Karpas-422 (cell line): Measurements from ENCODE around the gene SAPCD2. TPM values are rescaled to one million over a fixed set of nuclear protein-coding genes. Genes with fewer than 3 reads are reported as not detected.

Experiments
- DNase-seq: peaks from one replicate; pipeline ENCODE4 v3.0.0-alpha.2; 2015
- H2AFZ ChIP-seq: fragments of 200-600 bp; sonication (generic); 2 replicates; pipeline ENCODE4 v1.6.1; 2014; ENCODE audit warnings: antibody characterized with exemption, low read length, mixed read lengths
- H3K27ac ChIP-seq: fragments of 200-600 bp; sonication (generic); 2 replicates; pipeline ENCODE4 v1.5.1; 2014; ENCODE audit warnings: mild to moderate bottlenecking, low read length, moderate library complexity
- H3K27me3 ChIP-seq: fragments of 200-600 bp; sonication (generic); 2 replicates; pipeline ENCODE4 v1.6.1; 2014; ENCODE audit warnings: low read length, mixed read lengths
- H3K36me3 ChIP-seq: fragments of 200-600 bp; sonication (generic); 2 replicates; pipeline ENCODE4 v1.6.1; 2014; ENCODE audit warnings: low read length, mixed read lengths; ENCODE audit not compliant: insufficient read depth
- H3K4me1 ChIP-seq: fragments of 200-600 bp; sonication (generic); 2 replicates; pipeline ENCODE4 v1.6.1; 2014; ENCODE audit warnings: mild to moderate bottlenecking, low read length, mixed read lengths
- H3K4me2 ChIP-seq: fragments of 200-600 bp; sonication (generic); 2 replicates; pipeline ENCODE4 v1.6.1; 2014; ENCODE audit warnings: low read length, low read depth, mild to moderate bottlenecking; ENCODE audit not compliant: poor library complexity, severe bottlenecking
- H3K4me3 ChIP-seq: fragments of 200-600 bp; sonication (generic); 2 replicates; pipeline ENCODE4 v1.5.1; 2014; ENCODE audit warnings: mild to moderate bottlenecking, antibody characterized with exemption, low read length, mixed read lengths
- H3K79me2 ChIP-seq: fragments of 200-600 bp; sonication (generic); 2 replicates; pipeline ENCODE4 v1.6.1; 2014; ENCODE audit warnings: mild to moderate bottlenecking, low read length, mixed read lengths
- H3K9ac ChIP-seq: fragments of 200-600 bp; sonication (generic); 2 replicates; pipeline ENCODE4 v1.6.0; 2014; ENCODE audit warnings: low read length
- H3K9me2 ChIP-seq: fragments of 200-600 bp; sonication (generic), shearing (Covaris generic); replicated peaks from 2 replicates; pipeline ENCODE4 v1.6.0; 2014; ENCODE audit warnings: mild to moderate bottlenecking, low read length, moderate library complexity; ENCODE audit not compliant: insufficient read depth
- H3K9me3 ChIP-seq: fragments of 300-700, 200-600 bp; sonication (generic); 2 replicates; pipeline ENCODE4 v1.6.1; 2014; ENCODE audit warnings: low read length, mixed read lengths
- H4K20me1 ChIP-seq: fragments of 200-600 bp; sonication (generic); 2 replicates; pipeline ENCODE4 v1.6.1; 2014; ENCODE audit warnings: mild to moderate bottlenecking, antibody characterized with exemption, low read length, low read depth; ENCODE audit not compliant: insufficient read depth
- total RNA-seq: library from RNA; depleted of rRNA; stranded (reverse); fragments of >200 nt; shearing (Covaris generic); gene quantifications from 2 replicates; pipeline ENCODE4 v1.2.3, GENCODE V29; 2014; ENCODE audit warnings: low replicate concordance

SAPCD2 gene
- total RNA-seq, 1 experiment from 2014 or later, result 18.6 TPM

DNA sequence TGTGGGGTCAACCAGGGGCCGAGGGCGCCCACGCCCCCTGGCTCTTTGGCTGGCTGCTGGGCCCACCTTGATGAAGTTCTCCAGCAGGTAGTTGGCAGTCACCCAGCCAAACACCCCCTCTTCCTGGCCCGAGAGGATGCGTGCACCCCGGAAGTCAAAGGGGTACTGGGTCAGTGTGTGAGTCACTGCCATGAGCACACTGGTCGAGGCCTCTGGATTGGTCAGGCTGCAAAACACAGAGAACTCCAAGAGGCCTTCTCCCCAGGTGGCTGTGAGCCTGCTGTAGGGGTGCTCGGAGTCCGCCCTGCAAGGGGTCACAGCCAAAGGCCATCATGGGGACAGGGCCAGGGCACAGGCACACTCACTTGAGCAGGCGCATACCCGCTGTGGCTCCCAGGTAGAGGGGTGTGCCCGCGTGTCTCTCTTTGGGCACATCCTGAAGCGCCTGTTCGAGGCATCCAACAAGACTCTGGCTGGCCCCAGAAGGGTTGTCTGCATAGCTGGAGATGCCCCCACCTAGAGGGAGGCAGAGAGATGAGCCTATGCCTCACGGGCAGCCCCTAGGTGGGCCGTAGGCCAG lies 19.1 kb downstream of the SAPCD2 start:
- no peaks in the 10 kb centered on the region for H3K27me3 ChIP-seq
- no peaks in the 10 kb centered on the region for H3K9me2 ChIP-seq
- no peak overlapping the region for H3K4me2 ChIP-seq
- no peak overlapping the region for H3K4me3 ChIP-seq
- H3K4me1 ChIP-seq, result no peaks in the 10 kb centered on the region
- no peaks in the 10 kb centered on the region for H3K79me2 ChIP-seq
- H3K9me3 ChIP-seq, result no peaks in the 10 kb centered on the region
- no peak overlapping the region for H2AFZ ChIP-seq
- 0 out of 2 replicates have a peak, but pooled peaks cover 3% of the 10 kb centered on the region for H4K20me1 ChIP-seq
- no peak overlapping the region for H3K9ac ChIP-seq
- H3K36me3 ChIP-seq, result no peaks in the 10 kb centered on the region
- no peak for DNase-seq
- no peak overlapping the region for H3K27ac ChIP-seq

DNA sequence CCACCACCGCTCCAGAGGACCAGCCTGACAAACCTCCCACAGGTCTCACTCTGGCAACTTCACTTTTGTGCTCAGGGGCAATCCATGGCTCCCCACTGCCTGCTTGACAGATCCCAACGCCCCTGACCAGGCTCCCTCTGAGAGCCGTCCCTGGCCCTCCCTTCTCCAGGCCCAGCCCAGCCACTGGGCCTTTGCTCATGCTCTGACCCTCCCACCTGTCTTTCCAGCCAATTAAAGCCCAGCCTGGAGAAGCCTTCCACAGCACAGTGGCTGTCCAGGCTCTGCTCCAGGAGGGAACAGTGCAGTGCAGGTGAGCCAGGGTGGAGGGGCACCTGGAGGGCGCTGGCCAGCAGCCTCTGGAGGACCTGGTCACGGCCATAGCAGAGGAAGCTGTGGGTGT lies 19.8 kb downstream of the SAPCD2 start:
- Histone ChIP-seq H3K9ac (no peak overlapping the region), H3K4me1 (no peaks in the 10 kb centered on the region), H3K9me3 (no peaks in the 10 kb centered on the region), H3K4me2 (no peak overlapping the region), H3K79me2 (no peaks in the 10 kb centered on the region), H3K27me3 (no peaks in the 10 kb centered on the region), H3K4me3 (no peak overlapping the region), H3K9me2 (no peaks in the 10 kb centered on the region), H2AFZ (no peak overlapping the region), H4K20me1 (0 out of 2 replicates have a peak, but pooled peaks cover 3% of the 10 kb centered on the region), H3K27ac (no peak overlapping the region), H3K36me3 (no peaks in the 10 kb centered on the region)
- DNase-seq, result no peak

DNA sequence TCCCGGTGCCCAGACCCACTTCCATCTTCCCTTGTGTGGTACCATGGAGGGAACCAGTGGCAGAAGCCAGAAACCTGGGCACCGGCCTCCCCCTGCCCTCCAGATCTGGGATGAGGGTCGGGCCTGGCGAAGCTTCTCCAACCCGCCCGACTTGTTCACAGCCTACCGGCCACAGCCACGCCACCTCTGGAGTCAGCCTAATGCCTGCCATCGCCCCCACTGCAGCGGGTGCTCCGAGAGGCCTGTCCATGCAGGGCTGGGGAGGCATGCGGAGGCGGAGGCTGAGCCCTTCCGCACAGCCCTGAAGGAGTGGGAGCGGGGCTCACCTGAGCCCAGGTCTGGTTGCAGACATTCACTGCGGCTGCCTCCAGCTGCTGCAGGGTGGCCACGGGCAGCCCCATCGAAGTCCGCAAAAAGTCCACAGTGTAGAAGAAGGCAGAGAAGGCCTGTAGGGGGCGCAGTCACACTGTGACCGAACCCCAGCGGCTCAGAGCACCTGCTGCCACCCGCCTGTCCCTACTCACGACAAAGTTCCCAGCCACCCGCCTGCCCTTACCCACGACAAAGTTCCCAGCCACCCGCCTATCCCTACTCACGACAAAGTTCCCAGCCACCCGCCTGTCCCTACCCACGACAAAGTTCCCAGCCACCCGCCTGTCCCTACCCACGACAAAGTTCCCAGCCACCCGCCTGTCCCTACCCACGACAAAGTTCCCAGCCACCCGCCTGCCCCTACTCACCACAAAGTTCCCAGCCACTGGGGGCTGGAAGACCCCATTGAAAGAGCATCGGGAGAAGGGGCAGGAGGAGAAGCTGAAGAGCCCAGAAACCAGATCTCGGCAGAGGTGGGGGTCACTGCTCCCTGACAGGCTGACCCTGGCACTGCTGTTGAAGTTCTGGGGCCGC lies 20.6 kb downstream of the SAPCD2 start:
- Histone ChIP-seq H3K79me2 (no peaks in the 10 kb centered on the region), H2AFZ (no peak overlapping the region), H3K4me2 (no peak overlapping the region), H3K36me3 (no peaks in the 10 kb centered on the region), H3K9me2 (no peaks in the 10 kb centered on the region), H3K9ac (no peak overlapping the region), H3K4me3 (no peak overlapping the region), H3K9me3 (no peaks in the 10 kb centered on the region), H3K27me3 (no peaks in the 10 kb centered on the region), H3K27ac (no peak overlapping the region), H3K4me1 (no peaks in the 10 kb centered on the region), H4K20me1 (0 out of 2 replicates have a peak, but pooled peaks cover 3% of the 10 kb centered on the region)
- DNase-seq, result peak; percentile 87

DNA sequence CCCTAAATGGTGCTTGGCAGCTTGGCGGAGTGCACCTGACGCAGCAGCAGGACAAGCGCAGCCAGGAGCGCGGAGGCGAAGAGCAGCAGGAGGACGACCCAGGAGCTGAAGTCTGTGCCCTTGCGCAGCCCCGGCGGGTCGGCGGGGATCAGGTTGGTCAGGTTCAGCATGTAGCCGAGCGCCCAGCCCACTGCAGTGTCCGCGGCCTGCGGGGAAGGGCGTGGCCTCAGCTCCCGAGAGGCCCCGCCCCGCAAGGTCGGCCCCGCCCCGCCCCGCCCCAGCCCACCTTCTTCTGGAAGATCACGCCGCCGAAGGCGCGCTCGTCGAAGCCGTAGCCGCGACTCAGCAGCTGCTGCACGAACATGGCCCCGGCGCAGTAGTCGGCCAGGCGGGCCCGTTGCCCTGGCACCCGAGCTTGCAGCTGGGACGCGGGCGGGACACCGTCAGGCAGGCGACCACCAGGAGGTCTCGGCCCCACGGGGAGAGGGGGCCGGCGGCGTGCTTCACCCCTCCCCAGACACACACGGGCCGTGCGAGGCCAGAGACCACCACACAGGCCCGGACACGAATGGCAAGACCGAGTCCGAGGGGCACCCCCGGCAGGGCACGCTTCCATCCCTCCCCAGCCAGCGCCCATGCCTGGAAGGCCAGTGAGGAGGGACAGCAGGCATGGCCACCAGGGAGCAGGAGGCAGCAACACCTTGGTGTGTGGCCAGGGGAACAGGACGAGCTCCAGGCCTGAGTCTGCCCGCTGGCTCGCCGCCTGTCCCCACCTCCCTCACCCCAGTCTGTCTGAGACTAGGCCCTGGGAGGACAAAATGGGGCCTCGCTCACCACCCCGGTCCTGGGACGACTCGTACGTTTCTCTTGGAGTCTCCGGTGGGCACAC lies 21.5 kb downstream of the SAPCD2 start:
- Histone ChIP-seq H3K9me3 (no peaks in the 10 kb centered on the region), H3K9me2 (no peaks in the 10 kb centered on the region), H3K27ac (no peak overlapping the region), H3K4me1 (no peaks in the 10 kb centered on the region), H3K79me2 (no peaks in the 10 kb centered on the region), H3K27me3 (no peaks in the 10 kb centered on the region), H3K36me3 (no peaks in the 10 kb centered on the region), H3K4me3 (no peak overlapping the region), H3K4me2 (no peak overlapping the region), H3K9ac (no peak overlapping the region), H4K20me1 (0 out of 2 replicates have a peak, but pooled peaks cover 3% of the 10 kb centered on the region), H2AFZ (no peak overlapping the region)
- no peak for DNase-seq

DNA sequence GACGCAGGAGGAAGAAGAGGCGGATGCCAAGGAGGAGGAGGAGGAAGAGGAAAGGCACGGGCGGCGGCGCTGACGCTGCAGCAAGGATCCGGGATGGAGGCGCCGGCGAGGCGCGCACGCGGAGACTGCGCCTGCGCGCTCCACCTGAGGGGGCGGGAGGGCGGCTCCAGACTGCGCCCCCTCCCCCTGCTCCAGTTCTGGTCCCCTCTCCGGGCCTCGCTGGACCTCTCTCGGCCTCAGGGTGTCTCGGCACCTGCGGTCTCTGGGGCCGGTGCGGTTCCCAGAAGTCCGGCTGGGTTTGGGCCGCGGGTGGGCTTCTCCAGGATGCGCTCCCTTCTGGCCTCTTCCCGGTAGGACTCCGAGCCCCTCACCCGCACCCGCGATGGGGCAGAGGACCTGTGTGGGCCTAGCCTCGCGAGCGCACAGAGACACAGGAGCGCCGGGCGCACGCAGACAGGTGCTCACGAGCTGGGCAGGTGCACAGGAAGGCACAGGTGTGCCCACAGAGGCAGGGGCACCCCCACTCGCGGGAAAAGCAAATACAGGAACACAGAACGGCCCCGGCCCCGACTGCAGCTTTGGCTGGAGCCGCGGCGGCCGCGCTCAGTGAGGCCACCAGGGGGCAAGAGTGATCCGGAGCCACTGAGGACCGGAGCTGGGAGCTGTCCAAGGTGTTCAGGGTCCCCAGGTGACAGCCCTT lies 24.1 kb downstream of the SAPCD2 start, which contains the start of gene NPDC1:
TSS of gene NPDC1 (minus strand) at position 90 of the 700 bp plus-strand sequence. CDS start 188 bp downstream, outside the sequence.
- peak; percentile 91 for DNase-seq
- Histone ChIP-seq H3K9me3 (no peaks in the 10 kb centered on the region), H3K9ac (no peak within 1 kb of the TSS), H3K27ac (no peak within 1 kb of the TSS), H3K4me2 (no peak within 1 kb of the TSS), H2AFZ (no peak within 1 kb of the TSS), H4K20me1 (no peaks in the 10 kb centered on the region), H3K9me2 (no peaks in the 10 kb centered on the region), H3K4me1 (peaks cover 8% of the 10 kb centered on the region), H3K27me3 (no peaks in the 10 kb centered on the region), H3K4me3 (no peak within 1 kb of the TSS), H3K79me2 (no peaks in the 10 kb centered on the region), H3K36me3 (no peaks in the 10 kb centered on the region)

DNA sequence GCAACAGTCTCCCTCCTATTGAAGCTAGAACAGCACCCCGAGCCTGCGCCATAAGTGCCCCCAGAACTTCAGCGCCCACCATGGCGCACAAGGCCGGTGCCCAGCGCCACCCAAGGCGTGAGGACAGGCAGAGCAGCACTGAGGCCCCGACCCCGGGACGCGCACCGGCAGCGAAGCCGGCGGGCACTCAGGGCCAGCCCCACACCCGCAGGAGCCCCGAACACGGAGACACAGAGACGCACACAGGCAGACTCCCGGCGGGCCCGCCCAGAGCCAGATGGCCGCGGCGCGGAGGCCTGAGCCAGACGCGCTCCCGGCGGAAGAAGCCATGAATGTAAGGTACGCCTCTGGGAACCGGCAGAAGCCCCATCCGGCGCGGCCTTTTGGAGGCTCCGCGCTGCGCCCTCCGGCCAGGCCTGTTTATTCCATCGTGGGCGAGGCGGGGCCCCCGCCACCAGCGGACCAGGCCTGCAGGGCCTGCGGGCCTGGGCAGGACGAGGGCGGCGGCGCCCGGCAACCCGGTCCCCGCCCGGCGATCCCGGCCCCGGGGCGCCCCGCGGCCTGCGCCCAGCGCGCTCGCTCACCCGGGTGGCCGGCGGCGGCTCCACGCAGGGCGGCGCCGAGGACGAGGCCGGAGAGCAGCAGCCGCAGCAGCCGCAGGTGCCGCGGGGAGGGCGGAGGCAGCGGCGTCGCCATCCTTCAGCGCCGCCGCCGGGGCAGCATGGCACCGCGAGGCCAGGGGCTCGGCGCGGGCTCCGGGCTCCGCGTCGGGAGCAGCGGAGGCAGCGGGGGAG lies 24.9 kb downstream of the SAPCD2 start:
- no peak for DNase-seq

DNA sequence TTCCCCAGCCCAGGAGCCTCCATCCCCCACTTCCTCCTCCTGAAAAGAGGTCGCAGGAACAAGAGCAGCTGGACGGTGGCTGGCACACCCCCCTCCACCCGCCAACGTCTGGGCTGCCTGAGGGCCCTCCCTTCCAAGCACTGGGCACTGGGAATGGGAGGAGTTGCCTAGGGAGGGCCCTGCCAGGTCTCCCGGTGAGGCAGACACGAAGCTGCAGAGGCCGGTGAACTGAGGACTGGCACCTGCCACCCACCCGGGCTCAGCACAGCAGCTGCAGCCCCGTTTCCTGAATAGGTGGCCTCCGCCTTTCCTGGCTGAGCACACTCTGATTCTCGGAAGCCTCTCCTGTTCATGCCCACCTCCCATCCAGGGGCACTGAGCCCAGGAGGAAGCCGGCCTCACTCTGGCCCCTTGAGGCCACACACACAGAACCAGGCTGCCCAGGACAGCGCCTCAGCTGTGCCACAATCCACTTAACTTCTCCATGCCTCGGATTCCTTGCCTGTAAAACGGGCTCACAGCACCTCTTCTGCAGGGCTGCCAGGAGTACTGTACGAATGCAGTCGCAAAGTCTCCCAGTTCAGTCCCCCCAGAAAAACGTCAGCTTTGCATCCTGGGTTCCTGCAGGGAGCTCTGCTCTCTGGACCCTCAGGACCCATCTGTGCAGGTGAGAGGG lies 25.7 kb downstream of the SAPCD2 start:
- H3K9me2 ChIP-seq, result no peaks in the 10 kb centered on the region
- no peaks in the 10 kb centered on the region for H3K36me3 ChIP-seq
- no peaks in the 10 kb centered on the region for H3K27me3 ChIP-seq
- no peaks in the 10 kb centered on the region for H3K79me2 ChIP-seq
- no peak overlapping the region for H3K9ac ChIP-seq
- no peaks in the 10 kb centered on the region for H3K9me3 ChIP-seq
- no peak overlapping the region for H2AFZ ChIP-seq
- DNase-seq, result no peak
- H3K4me1 ChIP-seq, result peaks cover 8% of the 10 kb centered on the region
- H4K20me1 ChIP-seq, result no peaks in the 10 kb centered on the region
- no peak overlapping the region for H3K4me2 ChIP-seq
- H3K27ac ChIP-seq, result no peak overlapping the region
- H3K4me3 ChIP-seq, result no peak overlapping the region

More for the DNA sequence above, 24.9 kb downstream of the SAPCD2 start:
- no peaks in the 10 kb centered on the region for H4K20me1 ChIP-seq
- H3K9ac ChIP-seq, result no peak overlapping the region
- no peak overlapping the region for H3K4me2 ChIP-seq
- no peaks in the 10 kb centered on the region for H3K27me3 ChIP-seq
- no peak overlapping the region for H2AFZ ChIP-seq
- no peaks in the 10 kb centered on the region for H3K9me2 ChIP-seq
- no peaks in the 10 kb centered on the region for H3K79me2 ChIP-seq
- no peak overlapping the region for H3K27ac ChIP-seq
- H3K9me3 ChIP-seq, result no peaks in the 10 kb centered on the region
- H3K4me1 ChIP-seq, result peaks cover 8% of the 10 kb centered on the region
- no peaks in the 10 kb centered on the region for H3K36me3 ChIP-seq
- no peak overlapping the region for H3K4me3 ChIP-seq
